ENCODE measurements around the gene PSAT1. TPM values are rescaled to one million over a fixed set of nuclear protein-coding genes. Genes with fewer than 3 reads are reported as not detected.

Gene PSAT1
- total RNA-seq, 2 experiments from 2014 or later = 125 to 268 TPM

DNA sequence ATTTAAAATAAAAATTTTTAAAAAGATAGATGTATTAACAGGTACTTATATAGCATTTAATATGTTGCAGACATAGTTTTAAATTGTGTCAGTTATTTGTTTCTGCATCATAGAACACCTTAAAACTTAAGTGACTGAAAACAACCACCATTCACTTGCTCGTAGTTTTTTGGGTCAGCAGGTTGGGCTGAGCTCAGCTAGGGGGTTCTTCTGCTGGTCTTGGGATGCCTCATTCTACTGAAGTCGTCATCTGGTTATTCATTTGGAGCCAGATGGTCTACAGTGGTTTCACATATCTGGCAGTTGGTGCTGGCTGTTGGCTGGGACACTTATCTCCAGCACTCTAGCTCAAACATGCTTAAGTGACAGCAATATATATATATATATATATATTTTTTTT, 29.6 kb downstream of the PSAT1 start:
- POLR2A ChIA-PET = interaction anchor here (0.8 kb wide), 1 partner anchor 36 kb away, joined by 3 read pairs; no protein-coding TSS in a partner anchor
- intact Hi-C loops (cut with micrococcal nuclease; ENCODE audit: unreplicated experiment) = no loop called here
- Histone ChIP-seq H3K4me1 (ENCODE audit: insufficient read depth, low read length, poor library complexity, severe bottlenecking) (no peaks in the 10 kb centered on the region), H3K4me2 (ENCODE audit: low read length) (no peak overlapping the region), H3K36me3 (ENCODE audit: insufficient read depth, low read length) (peaks cover 90% of the 10 kb centered on the region), H3K27ac (ENCODE audit: low read depth, low read length, poor library complexity, severe bottlenecking) (no peak overlapping the region), H3K4me3 (ENCODE audit: low read depth, low read length, poor library complexity, severe bottlenecking) (no peak overlapping the region), H3K79me2 (ENCODE audit: insufficient read depth, low read depth, low read length) (no peaks in the 10 kb centered on the region), H4K20me1 (ENCODE audit: insufficient read depth, low read length) (no peaks in the 10 kb centered on the region), H3K9me2 (ENCODE audit: insufficient read depth, low read length) (no peaks in the 10 kb centered on the region), H3K9me3 (ENCODE audit: low read length) (no peaks in the 10 kb centered on the region), H2AFZ (ENCODE audit: low read length) (no peak overlapping the region)
- no peak for DNase-seq (ENCODE audit: low spot score)
- TF ChIP-seq, protein P1, sequence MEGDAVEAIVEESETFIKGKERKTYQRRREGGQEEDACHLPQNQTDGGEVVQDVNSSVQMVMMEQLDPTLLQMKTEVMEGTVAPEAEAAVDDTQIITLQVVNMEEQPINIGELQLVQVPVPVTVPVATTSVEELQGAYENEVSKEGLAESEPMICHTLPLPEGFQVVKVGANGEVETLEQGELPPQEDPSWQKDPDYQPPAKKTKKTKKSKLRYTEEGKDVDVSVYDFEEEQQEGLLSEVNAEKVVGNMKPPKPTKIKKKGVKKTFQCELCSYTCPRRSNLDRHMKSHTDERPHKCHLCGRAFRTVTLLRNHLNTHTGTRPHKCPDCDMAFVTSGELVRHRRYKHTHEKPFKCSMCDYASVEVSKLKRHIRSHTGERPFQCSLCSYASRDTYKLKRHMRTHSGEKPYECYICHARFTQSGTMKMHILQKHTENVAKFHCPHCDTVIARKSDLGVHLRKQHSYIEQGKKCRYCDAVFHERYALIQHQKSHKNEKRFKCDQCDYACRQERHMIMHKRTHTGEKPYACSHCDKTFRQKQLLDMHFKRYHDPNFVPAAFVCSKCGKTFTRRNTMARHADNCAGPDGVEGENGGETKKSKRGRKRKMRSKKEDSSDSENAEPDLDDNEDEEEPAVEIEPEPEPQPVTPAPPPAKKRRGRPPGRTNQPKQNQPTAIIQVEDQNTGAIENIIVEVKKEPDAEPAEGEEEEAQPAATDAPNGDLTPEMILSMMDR (conservative IDR thresholded peaks at IDR 0.05; ENCODE audit: low read length) = no peak
- TF ChIP-seq EZH2phosphoT487 (IDR thresholded peaks at IDR 0.05; ENCODE audit: borderline replicate concordance, low read depth, low read length) = no peak
- no TSS peak for BruUV-seq (replicated peaks)
- CTCF ChIA-PET (ENCODE audit: unreplicated experiment) = no interaction called here

DNA sequence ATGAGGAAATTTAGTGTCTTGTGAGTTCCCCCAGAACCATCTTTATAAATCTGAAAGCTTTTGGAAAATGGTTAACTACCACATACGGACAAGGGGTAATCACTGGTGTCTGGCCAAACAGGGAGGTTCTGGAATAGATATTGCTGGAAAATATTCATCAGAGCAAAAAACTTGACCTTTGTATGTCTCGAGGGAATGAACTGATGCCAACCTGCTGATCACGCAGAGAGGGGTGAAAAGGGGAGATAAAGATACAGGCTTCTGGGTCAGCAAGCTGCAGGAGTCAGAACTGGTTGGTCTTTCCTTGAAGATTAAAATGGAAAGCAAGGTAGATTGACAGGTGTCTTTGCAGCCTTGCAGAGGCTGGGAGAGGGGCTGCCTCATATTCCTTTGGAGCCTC, 35.5 kb downstream of the PSAT1 start:
- intact Hi-C loops (cut with micrococcal nuclease; ENCODE audit: unreplicated experiment) = no loop called here
- peaks cover 42% of the 10 kb centered on the region for H3K36me3 ChIP-seq (ENCODE audit: insufficient read depth, low read length)
- DNase-seq (ENCODE audit: low spot score) = no peak
- H4K20me1 ChIP-seq (ENCODE audit: insufficient read depth, low read length) = no peaks in the 10 kb centered on the region
- no peaks in the 10 kb centered on the region for H3K4me1 ChIP-seq (ENCODE audit: insufficient read depth, low read length, poor library complexity, severe bottlenecking)
- ChIA-PET POLR2A (interaction anchor here (1.0 kb wide), 1 partner anchor 36 kb away, joined by 3 read pairs; the partner anchor contains the start of gene PSAT1), CTCF (ENCODE audit: unreplicated experiment) (no interaction called here)
- no peak for TF ChIP-seq EZH2phosphoT487 (IDR thresholded peaks at IDR 0.05; ENCODE audit: borderline replicate concordance, low read depth, low read length)
- TF ChIP-seq, protein P1 (conservative IDR thresholded peaks at IDR 0.05; ENCODE audit: low read length) = no peak
- no peaks in the 10 kb centered on the region for H3K79me2 ChIP-seq (ENCODE audit: insufficient read depth, low read depth, low read length)
- H3K27ac ChIP-seq (ENCODE audit: low read depth, low read length, poor library complexity, severe bottlenecking) = no peak overlapping the region
- H3K9me3 ChIP-seq (ENCODE audit: low read length) = no peaks in the 10 kb centered on the region
- no peak overlapping the region for H3K4me2 ChIP-seq (ENCODE audit: low read length)
- no peak overlapping the region for H2AFZ ChIP-seq (ENCODE audit: low read length)
- H3K9me2 ChIP-seq (ENCODE audit: insufficient read depth, low read length) = no peaks in the 10 kb centered on the region
- no TSS peak for BruUV-seq (replicated peaks)
- H3K4me3 ChIP-seq (ENCODE audit: low read depth, low read length, poor library complexity, severe bottlenecking) = no peak overlapping the region

DNA sequence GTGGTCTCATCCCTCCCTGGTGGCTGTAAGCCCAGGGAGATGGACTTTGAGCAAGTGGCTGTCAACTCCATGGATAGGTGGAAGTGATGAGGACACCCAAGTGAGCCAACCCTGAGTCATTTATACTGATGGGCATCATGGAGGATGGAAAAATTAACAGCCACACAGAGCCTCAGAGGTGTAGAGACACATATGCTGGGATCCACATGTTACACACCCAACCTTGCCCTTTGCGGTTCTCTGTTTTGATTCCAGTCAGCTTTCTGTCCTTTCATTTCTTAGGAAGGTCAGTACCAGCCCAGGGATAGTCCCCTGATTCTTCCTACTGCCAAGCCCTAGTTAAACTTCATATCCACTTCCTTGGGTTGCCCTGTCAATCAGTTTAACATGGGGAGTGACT, 51.9 kb downstream of the PSAT1 start:
- POLR2A ChIA-PET = no interaction called here

More for the DNA sequence above, 51.9 kb downstream of the PSAT1 start:
- CTCF ChIA-PET (ENCODE audit: unreplicated experiment) = no interaction called here
- no peaks in the 10 kb centered on the region for H4K20me1 ChIP-seq (ENCODE audit: insufficient read depth, low read length)
- no peak overlapping the region for H3K4me2 ChIP-seq (ENCODE audit: low read length)
- H3K79me2 ChIP-seq (ENCODE audit: insufficient read depth, low read depth, low read length) = no peaks in the 10 kb centered on the region
- no peaks in the 10 kb centered on the region for H3K36me3 ChIP-seq (ENCODE audit: insufficient read depth, low read length)
- no peak for DNase-seq (ENCODE audit: low spot score)
- no peak overlapping the region for H2AFZ ChIP-seq (ENCODE audit: low read length)
- no TSS peak for BruUV-seq (replicated peaks)
- no peak overlapping the region for H3K27ac ChIP-seq (ENCODE audit: low read depth, low read length, poor library complexity, severe bottlenecking)
- no peaks in the 10 kb centered on the region for H3K9me2 ChIP-seq (ENCODE audit: insufficient read depth, low read length)
- no peak for TF ChIP-seq EZH2phosphoT487 (IDR thresholded peaks at IDR 0.05; ENCODE audit: borderline replicate concordance, low read depth, low read length)
- TF ChIP-seq, protein P1 (conservative IDR thresholded peaks at IDR 0.05; ENCODE audit: low read length) = no peak
- intact Hi-C loops (cut with micrococcal nuclease; ENCODE audit: unreplicated experiment) = no loop called here
- H3K4me3 ChIP-seq (ENCODE audit: low read depth, low read length, poor library complexity, severe bottlenecking) = no peak overlapping the region
- no peaks in the 10 kb centered on the region for H3K9me3 ChIP-seq (ENCODE audit: low read length)
- no peaks in the 10 kb centered on the region for H3K4me1 ChIP-seq (ENCODE audit: insufficient read depth, low read length, poor library complexity, severe bottlenecking)
